Loucy (cell line): Measurements from ENCODE around the gene CLDN11.

ENCODE experiments used
- EZH2phosphoT487 ChIP-seq: fragments of 200-600 bp; IDR thresholded peaks from 2 replicates; pipeline ENCODE4 v1.6.1; 2018; ENCODE audit warnings: antibody characterized with exemption, mild to moderate bottlenecking, moderate library complexity, borderline replicate concordance
- TF ChIP-seq, protein P1 (sequence below): fragments of 200-600 bp; sonication (generic); conservative IDR thresholded peaks from 2 replicates; pipeline ENCODE4 v1.5.1; 2014; ENCODE audit warnings: mild to moderate bottlenecking, antibody characterized with exemption, low read length

DNA sequence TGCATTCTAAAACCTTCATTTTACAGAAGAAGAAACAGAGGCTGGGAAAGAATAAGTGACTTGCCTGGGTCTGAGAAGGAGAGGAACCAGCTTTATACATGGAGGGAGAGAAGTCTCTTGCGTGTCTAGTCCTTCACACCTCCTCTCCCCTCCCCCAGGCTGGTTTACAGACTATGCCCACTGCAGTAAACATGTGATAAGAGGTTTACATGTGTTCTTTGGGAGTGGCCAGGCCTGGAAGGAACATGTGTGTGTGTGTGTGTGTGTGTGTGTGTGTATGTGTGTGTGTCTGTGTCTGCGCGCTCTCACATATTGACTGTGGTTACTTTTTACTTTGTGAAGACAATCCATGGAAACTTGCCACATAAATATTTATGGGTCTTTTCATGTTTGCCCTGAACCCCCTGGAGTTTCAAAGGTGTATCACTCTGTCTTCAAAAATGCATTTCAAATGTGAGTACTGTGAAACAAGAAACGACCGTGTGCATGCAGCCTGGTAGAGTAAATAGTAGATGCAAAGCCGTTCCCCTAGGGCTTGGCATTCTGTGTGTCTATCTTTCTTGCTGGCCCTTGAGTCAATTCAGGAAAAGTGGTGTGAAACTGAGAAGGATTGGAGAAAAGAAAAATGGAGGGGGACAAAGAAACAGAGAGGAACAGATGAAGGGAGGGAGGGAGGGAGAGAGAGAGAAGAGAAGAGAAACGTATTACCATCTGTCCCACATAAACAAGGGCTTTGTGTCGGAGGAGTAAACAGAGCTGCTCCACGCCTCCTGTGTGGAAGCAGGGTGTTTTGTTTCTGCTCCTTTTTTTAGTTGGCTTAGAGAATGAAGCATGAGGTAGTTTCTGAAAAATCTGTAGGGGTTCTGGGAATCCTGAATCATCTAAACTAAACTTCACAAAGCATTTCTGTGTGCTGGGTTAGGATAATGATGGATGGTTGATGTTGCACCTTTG is 51.7 kb downstream of the CLDN11 start:
- TF ChIP-seq, protein P1, sequence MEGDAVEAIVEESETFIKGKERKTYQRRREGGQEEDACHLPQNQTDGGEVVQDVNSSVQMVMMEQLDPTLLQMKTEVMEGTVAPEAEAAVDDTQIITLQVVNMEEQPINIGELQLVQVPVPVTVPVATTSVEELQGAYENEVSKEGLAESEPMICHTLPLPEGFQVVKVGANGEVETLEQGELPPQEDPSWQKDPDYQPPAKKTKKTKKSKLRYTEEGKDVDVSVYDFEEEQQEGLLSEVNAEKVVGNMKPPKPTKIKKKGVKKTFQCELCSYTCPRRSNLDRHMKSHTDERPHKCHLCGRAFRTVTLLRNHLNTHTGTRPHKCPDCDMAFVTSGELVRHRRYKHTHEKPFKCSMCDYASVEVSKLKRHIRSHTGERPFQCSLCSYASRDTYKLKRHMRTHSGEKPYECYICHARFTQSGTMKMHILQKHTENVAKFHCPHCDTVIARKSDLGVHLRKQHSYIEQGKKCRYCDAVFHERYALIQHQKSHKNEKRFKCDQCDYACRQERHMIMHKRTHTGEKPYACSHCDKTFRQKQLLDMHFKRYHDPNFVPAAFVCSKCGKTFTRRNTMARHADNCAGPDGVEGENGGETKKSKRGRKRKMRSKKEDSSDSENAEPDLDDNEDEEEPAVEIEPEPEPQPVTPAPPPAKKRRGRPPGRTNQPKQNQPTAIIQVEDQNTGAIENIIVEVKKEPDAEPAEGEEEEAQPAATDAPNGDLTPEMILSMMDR = no peak
- TF ChIP-seq EZH2phosphoT487 = no peak
